Measurements from ENCODE around the gene ZMIZ1. TPM values are rescaled to one million over a fixed set of nuclear protein-coding genes. Genes with fewer than 3 reads are reported as not detected.

The ZMIZ1 gene
- total RNA-seq, 1 donor: 23.3 TPM

DNA sequence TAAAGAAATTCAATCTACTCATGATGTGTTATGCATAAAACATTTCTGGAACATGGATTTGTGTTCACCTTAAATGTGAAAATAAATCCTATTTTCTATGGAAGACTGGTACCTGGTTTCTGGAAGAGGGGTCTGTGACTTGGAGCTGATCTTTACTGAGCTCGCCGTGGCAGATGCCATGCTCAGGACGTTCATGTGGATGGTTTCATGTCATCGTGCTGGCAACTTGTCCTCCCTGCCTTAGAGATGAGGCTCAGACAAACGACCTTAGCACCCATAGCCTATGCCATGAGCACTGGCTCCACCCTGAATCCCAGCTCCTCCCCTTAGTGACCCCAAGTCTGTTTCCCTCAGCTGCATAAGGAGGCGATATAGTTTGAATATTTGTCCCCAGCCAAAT lies 285.8 kb downstream of the ZMIZ1 start:
- TF ChIP-seq, protein P1, sequence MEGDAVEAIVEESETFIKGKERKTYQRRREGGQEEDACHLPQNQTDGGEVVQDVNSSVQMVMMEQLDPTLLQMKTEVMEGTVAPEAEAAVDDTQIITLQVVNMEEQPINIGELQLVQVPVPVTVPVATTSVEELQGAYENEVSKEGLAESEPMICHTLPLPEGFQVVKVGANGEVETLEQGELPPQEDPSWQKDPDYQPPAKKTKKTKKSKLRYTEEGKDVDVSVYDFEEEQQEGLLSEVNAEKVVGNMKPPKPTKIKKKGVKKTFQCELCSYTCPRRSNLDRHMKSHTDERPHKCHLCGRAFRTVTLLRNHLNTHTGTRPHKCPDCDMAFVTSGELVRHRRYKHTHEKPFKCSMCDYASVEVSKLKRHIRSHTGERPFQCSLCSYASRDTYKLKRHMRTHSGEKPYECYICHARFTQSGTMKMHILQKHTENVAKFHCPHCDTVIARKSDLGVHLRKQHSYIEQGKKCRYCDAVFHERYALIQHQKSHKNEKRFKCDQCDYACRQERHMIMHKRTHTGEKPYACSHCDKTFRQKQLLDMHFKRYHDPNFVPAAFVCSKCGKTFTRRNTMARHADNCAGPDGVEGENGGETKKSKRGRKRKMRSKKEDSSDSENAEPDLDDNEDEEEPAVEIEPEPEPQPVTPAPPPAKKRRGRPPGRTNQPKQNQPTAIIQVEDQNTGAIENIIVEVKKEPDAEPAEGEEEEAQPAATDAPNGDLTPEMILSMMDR (IDR thresholded peaks at IDR 0.05; ENCODE audit: insufficient read depth, low read depth, low read length): no peak
- H3K4me3 ChIP-seq (ENCODE audit: low read depth, low read length): no peak overlapping the region
- DNase-seq (ENCODE audit: low read depth): no peak

DNA sequence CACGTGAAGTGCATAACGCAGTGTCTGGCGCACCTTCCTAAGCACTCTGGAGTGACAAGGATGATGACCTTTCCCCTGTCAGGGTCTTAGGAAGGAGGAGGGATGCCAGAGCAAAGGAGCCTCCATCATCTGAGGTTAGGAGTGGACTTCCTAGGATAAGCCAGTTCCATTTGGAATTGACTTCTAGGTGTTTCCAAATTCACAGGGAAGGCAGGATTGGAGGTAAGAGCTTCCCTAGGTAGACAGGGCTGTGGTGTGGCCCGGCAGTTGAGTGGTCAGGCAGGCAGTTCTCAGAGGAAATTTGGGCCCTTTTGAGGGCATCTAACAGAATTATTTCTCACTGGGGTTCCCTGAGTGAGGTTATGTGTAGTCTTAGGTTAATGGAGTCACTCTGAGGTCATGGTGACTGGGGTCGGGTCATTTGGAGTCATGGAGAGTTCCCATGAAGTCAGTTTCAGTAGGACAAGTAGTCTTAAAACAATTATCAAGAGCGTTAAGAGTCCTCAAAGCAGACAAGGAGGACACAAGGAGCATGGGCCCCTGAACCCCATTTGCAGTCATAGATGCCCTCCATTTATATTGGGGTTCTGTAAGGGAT lies 286.8 kb downstream of the ZMIZ1 start:
- TF ChIP-seq, protein P1 (IDR thresholded peaks at IDR 0.05; ENCODE audit: insufficient read depth, low read depth, low read length): no peak
- H3K4me3 ChIP-seq (ENCODE audit: low read depth, low read length): no peak overlapping the region
- DNase-seq (ENCODE audit: low read depth): no peak

DNA sequence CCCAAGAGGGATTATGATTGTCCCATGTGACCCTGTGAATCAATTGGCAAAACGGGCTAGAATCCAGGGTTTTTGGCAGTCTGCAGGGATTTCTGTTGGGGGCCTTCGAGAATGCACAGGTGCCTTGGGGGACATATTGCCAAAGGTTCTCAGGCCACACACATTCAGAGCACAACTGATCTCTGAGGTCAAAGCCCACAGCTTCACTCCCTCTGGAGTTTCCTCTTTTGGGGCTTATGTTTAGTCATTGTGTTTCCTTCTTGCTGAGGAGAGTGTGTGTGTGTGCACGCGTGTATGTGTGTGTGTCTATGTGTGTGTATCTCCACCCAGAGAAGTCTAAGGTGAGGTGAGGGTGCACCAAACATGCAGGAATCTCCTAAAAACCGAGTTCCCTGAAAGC lies 287.3 kb downstream of the ZMIZ1 start:
- H3K4me3 ChIP-seq (ENCODE audit: low read depth, low read length): no peak overlapping the region
- no peak for DNase-seq (ENCODE audit: low read depth)
- TF ChIP-seq, protein P1 (IDR thresholded peaks at IDR 0.05; ENCODE audit: insufficient read depth, low read depth, low read length): no peak

DNA sequence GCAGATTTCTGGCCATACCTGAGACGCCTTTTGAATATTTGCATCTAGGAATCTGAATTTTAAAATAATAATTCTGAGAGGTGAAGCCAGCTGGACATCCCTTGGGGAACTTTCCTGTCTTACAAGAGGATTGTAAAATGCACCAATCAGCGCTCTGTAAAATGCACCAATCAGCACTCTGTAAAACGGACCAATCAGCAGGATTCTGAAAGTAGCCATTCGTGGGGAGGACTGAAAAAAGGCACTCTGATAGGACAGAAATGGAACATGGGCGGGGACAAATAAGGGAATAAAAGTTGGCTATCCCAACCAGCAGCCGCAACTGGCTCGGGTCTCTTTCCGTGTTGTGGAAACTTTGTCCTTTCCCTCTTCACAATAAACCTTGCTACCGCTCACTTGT lies 288.4 kb downstream of the ZMIZ1 start:
- H3K4me3 ChIP-seq (ENCODE audit: low read depth, low read length): no peak overlapping the region
- no peak for DNase-seq (ENCODE audit: low read depth)
- TF ChIP-seq, protein P1 (IDR thresholded peaks at IDR 0.05; ENCODE audit: insufficient read depth, low read depth, low read length): no peak

DNA sequence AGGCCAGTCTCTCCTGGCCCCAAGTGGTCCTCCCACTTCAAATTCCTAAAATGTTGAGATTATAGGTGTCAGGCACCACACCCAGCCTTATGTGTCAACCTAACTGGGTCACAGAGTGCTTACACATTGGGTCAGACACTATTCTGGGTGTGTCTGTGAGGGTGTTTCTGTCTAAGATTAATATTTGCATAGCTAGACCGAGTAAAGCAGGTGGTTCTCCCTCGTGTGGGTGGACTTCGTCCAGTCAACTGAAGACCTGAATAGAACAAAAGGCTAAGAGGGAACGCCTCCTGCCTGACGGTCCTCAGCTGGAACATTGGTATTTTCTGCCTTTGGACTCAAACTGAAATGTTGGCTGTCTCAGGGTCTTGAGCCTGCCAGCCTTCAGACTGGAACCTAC lies 290.0 kb downstream of the ZMIZ1 start:
- TF ChIP-seq, protein P1 (IDR thresholded peaks at IDR 0.05; ENCODE audit: insufficient read depth, low read depth, low read length): no peak
- H3K4me3 ChIP-seq (ENCODE audit: low read depth, low read length): no peak overlapping the region
- DNase-seq (ENCODE audit: low read depth): no peak

DNA sequence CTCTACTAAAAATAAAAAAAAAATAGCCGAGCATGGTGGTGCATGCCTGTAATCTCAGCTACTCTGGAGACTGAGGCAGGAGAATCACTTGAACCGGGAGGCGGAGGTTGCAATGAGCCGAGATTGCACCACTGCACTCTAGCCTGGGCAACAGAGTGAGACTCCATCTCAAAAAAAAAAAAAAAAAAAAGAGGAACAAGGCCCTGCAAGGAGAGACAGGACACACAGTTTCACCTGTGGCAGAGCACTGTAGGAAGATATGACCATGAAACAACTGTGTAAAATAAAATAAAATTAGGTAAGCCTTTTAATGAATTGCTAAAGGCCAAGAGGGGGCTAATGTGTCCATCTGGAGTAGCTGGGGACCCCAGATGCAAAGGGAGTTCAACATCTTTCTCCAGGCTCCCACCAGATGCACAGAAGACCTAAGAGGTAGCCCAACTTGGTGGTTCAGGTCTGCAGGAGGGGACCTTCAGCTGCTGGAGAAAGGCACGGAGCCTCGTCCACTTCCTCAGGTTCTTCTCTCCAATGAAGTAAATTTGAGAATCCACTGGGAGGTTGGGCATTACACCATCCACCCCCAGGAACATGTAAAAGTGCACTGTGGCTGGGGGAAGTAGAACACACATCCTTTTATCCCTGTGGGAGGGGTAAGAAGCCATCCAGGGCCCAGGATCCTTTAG lies 291.2 kb downstream of the ZMIZ1 start:
- H3K4me3 ChIP-seq (ENCODE audit: low read depth, low read length): no peak overlapping the region
- TF ChIP-seq, protein P1 (IDR thresholded peaks at IDR 0.05; ENCODE audit: insufficient read depth, low read depth, low read length): no peak
- DNase-seq (ENCODE audit: low read depth): no peak
